Measurements from ENCODE around the gene IRF2. TPM values are rescaled to one million over a fixed set of nuclear protein-coding genes. Genes with fewer than 3 reads are reported as not detected.
A peak's percentile ranks its signal among the peaks of the same experiment; 100 is the strongest.

IRF2 gene
- total and polyA plus RNA-seq, 12 donors = 9.3 to 41.4 (median 28.6) TPM

DNA sequence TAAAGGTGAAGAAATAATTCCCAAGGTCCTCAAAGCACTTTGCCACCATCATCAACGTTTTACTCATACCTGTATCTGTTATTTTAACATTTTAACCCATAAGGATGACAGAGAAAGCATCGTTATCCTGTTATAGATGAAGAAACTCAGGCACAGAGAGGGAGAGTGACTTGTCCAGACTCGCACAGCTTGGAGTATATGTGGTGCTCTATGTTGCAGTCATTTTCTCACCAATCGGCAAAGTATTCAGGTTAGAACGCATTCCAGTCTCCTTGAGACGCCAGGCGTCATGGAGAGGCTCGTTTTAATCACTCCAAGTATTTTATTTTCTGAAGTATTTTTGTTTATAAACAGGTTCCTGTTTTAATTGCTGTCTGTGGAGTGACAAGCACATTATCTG, 73.5 kb downstream of the IRF2 start:
- intact Hi-C loops (cut with DNase I) = loop anchor here in 3 of 10 donors (5.0 to 10.0 kb wide), 2 partner anchors 71 to 134 kb away; partner anchors contain the start of gene IRF2 (in 1 of the 3)
- Histone ChIP-seq H3K4me1 (peaks cover 7 to 80% (median 49%) of the 10 kb centered on the region in 9 donors), H3K4me3 (no peak overlapping the region), H3K27me3 (no peaks in the 10 kb centered on the region), H3K36me3 (peaks cover 0 to 99% (median 23%) of the 10 kb centered on the region in 9 donors), H3K27ac (peak overlapping the region in 8 of 10 donors; percentile 22 to 74 (median 46)), H3K9me3 (no peaks in the 10 kb centered on the region)
- no peak for DNase-seq
- TF ChIP-seq, protein P1, sequence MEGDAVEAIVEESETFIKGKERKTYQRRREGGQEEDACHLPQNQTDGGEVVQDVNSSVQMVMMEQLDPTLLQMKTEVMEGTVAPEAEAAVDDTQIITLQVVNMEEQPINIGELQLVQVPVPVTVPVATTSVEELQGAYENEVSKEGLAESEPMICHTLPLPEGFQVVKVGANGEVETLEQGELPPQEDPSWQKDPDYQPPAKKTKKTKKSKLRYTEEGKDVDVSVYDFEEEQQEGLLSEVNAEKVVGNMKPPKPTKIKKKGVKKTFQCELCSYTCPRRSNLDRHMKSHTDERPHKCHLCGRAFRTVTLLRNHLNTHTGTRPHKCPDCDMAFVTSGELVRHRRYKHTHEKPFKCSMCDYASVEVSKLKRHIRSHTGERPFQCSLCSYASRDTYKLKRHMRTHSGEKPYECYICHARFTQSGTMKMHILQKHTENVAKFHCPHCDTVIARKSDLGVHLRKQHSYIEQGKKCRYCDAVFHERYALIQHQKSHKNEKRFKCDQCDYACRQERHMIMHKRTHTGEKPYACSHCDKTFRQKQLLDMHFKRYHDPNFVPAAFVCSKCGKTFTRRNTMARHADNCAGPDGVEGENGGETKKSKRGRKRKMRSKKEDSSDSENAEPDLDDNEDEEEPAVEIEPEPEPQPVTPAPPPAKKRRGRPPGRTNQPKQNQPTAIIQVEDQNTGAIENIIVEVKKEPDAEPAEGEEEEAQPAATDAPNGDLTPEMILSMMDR (IDR thresholded peaks at IDR 0.05) = no peak
- WGBS, 2 donors = 86 to 88% methylated on average over 8 of the region's 8 CpGs
- ATAC-seq = no peak

DNA sequence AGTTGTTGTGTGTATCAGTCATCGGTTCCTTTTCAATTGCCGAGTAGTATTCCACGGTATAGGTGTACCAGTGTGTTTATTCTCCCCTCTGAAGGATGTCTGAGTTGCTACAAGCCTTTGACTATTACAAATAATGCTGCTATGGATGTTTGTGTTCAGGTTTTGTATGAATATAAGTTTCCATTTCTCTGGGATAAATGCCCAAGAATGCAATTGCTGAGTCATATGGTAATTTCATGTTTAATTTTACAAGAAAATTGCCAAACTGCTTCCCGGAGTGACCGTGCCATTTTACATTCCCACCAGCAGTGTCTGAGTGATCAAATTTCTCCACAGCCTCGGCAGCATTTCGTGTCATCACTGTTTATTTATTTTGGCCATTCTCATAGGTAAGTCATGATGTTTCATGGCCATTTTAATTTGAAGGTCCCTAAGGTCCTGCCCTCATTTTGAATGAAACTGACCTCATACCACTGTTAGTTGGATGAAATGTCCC, 73.9 kb downstream of the IRF2 start:
- DNase-seq = no peak
- H3K4me3 ChIP-seq = no peak overlapping the region
- peak overlapping the region in 8 of 10 donors; percentile 44 to 74 (median 66) for H3K27ac ChIP-seq
- WGBS, 2 donors = 71 to 79% methylated on average over 7 of the region's 7 CpGs
- H3K9me3 ChIP-seq = no peaks in the 10 kb centered on the region
- intact Hi-C loops (cut with DNase I) = loop anchor here in 3 of 10 donors (5.0 to 10.0 kb wide), 2 partner anchors 72 to 134 kb away; partner anchors contain the start of gene IRF2 (in 1 of the 3)
- peak in 2 of 8 donors; percentile 43 to 56 for ATAC-seq
- H3K4me1 ChIP-seq = peaks cover 7 to 84% (median 49%) of the 10 kb centered on the region in 9 donors
- H3K36me3 ChIP-seq = peaks cover 0 to 99% (median 20%) of the 10 kb centered on the region in 9 donors
- H3K27me3 ChIP-seq = no peaks in the 10 kb centered on the region
- TF ChIP-seq, protein P1 (IDR thresholded peaks at IDR 0.05) = no peak

DNA sequence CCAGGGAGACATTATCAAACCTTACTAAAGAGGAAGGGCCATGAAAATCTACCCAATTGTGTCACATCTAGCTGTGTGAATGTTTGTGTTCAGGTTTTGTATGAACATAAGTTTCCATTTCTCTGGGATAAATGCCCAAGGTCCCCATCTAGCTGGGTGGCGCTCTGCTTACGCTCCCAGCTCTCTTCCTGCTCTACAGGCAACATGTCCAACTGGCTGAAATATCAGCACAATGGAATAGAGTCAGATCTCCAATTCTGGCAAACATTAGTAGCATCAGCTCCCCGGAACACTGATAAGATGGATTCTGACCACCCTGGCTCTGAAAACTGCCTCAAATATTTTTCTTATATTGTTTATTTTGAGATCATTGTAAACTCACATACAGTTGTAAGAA, 74.8 kb downstream of the IRF2 start:
- H3K9me3 ChIP-seq = no peaks in the 10 kb centered on the region
- intact Hi-C loops (cut with DNase I) = loop anchor here in 2 of 10 donors (5.0 to 10.0 kb wide), 2 partner anchors 135 to 138 kb away; no protein-coding TSS in a partner anchor
- peaks cover 0 to 97% (median 18%) of the 10 kb centered on the region in 9 donors for H3K36me3 ChIP-seq
- 60 to 70% methylated on average over 3 of the region's 3 CpGs for WGBS, 2 donors
- ATAC-seq (peak in 2 of 8 donors; percentile 20 to 40), DNase-seq (no peak)
- TF ChIP-seq, protein P1 (IDR thresholded peaks at IDR 0.05) = peak in 1 of 9 donors; percentile 14
- H3K27me3 ChIP-seq = no peaks in the 10 kb centered on the region
- H3K4me1 ChIP-seq = peaks cover 7 to 93% (median 49%) of the 10 kb centered on the region in 9 donors
- H3K27ac ChIP-seq = peak overlapping the region in 9 of 10 donors; percentile 13 to 79 (median 72)
- no peak overlapping the region for H3K4me3 ChIP-seq

DNA sequence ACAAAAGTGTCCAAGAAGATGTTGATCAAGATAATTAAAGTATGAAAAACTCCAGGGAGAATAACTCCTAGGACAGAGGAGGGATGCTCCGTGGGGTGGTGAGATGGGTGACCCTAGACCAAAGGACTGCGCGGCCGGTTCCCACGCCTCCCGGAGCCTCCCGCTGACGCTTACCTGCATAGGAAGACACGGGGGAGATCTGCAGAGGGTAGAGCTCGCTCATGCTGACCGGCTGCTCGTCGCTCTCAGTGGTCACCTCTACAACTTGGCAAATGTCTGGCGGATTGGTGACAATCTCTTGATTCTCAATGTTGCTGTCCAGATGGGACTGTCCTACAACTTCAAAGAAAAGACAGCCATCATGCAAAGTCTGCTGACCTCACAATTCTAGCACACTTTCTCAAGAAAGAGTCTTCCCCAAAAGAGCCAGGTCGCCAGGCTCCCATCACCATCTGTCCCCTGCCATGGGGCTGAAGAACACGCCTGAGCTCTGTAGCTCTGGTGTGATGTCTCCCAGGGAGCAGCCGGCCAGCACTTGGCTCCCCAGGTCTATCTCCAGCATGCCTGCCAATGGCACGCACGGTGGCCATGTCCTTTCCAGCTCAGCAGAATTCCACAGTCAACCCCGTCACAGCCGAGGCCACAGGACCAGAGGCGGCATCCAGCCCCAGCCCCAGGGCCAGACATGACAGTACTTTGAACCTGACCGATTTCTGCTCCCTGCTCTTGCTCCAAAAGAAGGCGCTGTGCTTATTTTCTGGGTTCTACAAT, 75.4 kb downstream of the IRF2 start:
- peak overlapping the region in 9 of 10 donors; percentile 13 to 79 (median 72) for H3K27ac ChIP-seq
- WGBS, 2 donors = 92 to 96% methylated on average over 24 of the region's 24 CpGs
- no peaks in the 10 kb centered on the region for H3K9me3 ChIP-seq
- H3K4me1 ChIP-seq = peaks cover 7 to 97% (median 49%) of the 10 kb centered on the region in 9 donors
- H3K36me3 ChIP-seq = peaks cover 0 to 97% (median 12%) of the 10 kb centered on the region in 9 donors
- intact Hi-C loops (cut with DNase I) = loop anchor here in 2 of 10 donors (5.0 to 10.0 kb wide), 2 partner anchors 136 to 138 kb away; no protein-coding TSS in a partner anchor
- no peaks in the 10 kb centered on the region for H3K27me3 ChIP-seq
- ATAC-seq (peak in 5 of 8 donors; percentile 16 to 64 (median 38)), DNase-seq (no peak)
- TF ChIP-seq, protein P1 (IDR thresholded peaks at IDR 0.05) = no peak
- H3K4me3 ChIP-seq = no peak overlapping the region
